SK-N-SH (cell line): ENCODE data around the gene AHCYL1. TPM values are rescaled to one million over a fixed set of nuclear protein-coding genes. Genes with fewer than 3 reads are reported as not detected.

ENCODE experiments used
- CTCF ChIA-PET: fragments of 300-600, 350-600 bp; formaldehyde crosslinking; extraction: SDS; loops from one replicate; lab custom pipeline; 2021; lab: Yijun Ruan, JAX
- POLR2A ChIA-PET: fragments of 350-600 bp; sonication (Branson Sonifier 250); formaldehyde crosslinking; extraction: SDS; loops from one replicate; lab custom pipeline; 2020; ENCODE audit warnings: antibody characterized with exemption, inconsistent platforms; lab: Yijun Ruan, JAX
- DNase-seq: peaks from one replicate; pipeline ENCODE4 v3.0.0; 2012
- H2AFZ ChIP-seq: fragments of 200-600 bp; sonication (generic); 2 replicates; pipeline ENCODE4 v1.8.1; 2016; ENCODE audit warnings: antibody characterized with exemption, mild to moderate bottlenecking, low read depth
- H3F3A ChIP-seq: fragments of 200-600 bp; sonication (generic); replicated peaks from 2 replicates; pipeline ENCODE3; 2016; ENCODE audit warnings: antibody characterized with exemption, mild to moderate bottlenecking; ENCODE audit not compliant: insufficient read depth
- H3K27ac ChIP-seq, 2 experiments: fragments of 200-500 bp in 1 of 2; fragments of 200-600 bp in 1 of 2; sonication (Bioruptor generic) in 1 of 2; sonication (generic), shearing (Covaris generic) in 1 of 2; 2 replicates each; pipeline versions ENCODE4 v1.5.1 to v1.6.1; 2014 to 2016; ENCODE audit warnings: low read depth in 2 of 2, inconsistent platforms in 1 of 2, low read length in 1 of 2, mild to moderate bottlenecking in 1 of 2, mixed read lengths in 1 of 2
- H3K27me3 ChIP-seq: fragments of 200-600 bp; sonication (generic), shearing (Covaris generic); 2 replicates; pipeline ENCODE4 v1.6.1; 2016; ENCODE audit warnings: mixed run types; ENCODE audit not compliant: insufficient read depth
- H3K36me3 ChIP-seq, 2 experiments: fragments of 200-500 bp in 1 of 2; fragments of 200-600 bp in 1 of 2; sonication (Bioruptor generic) in 1 of 2; sonication (generic) in 1 of 2; replicated peaks in 1 of 2; 2 replicates each; pipeline versions ENCODE3 to v1.5.1; 2014 to 2016; ENCODE audit warnings: low read length in 1 of 2, mild to moderate bottlenecking in 1 of 2; ENCODE audit not compliant: insufficient read depth in 2 of 2, control insufficient read depth in 1 of 2
- H3K4me1 ChIP-seq, 2 experiments: fragments of 200-500 bp in 1 of 2; fragments of 200-600 bp in 1 of 2; sonication (Bioruptor generic) in 1 of 2; sonication (generic), shearing (Covaris generic) in 1 of 2; 2 replicates each; pipeline versions ENCODE4 v1.5.1 to v1.6.1; 2014 to 2016; ENCODE audit warnings: low read depth in 1 of 2, low read length in 1 of 2, mixed run types in 1 of 2; ENCODE audit not compliant: insufficient read depth in 2 of 2, control insufficient read depth in 1 of 2
- H3K4me2 ChIP-seq: fragments of 200-600 bp; sonication (generic), shearing (Covaris generic); 2 replicates; pipeline ENCODE4 v1.6.1; 2017; ENCODE audit warnings: mixed run types
- H3K4me3 ChIP-seq, 2 experiments: fragments of 200-500 bp in 1 of 2; fragments of 200-600 bp in 1 of 2; sonication (Bioruptor generic) in 1 of 2; sonication (generic), shearing (Covaris generic) in 1 of 2; 2 replicates each; pipeline versions ENCODE4 v1.5.1 to v1.8.1; 2014 to 2016; ENCODE audit warnings: low read depth in 2 of 2, inconsistent platforms in 1 of 2, low read length in 1 of 2, mild to moderate bottlenecking in 1 of 2, mixed read lengths in 1 of 2, moderate library complexity in 1 of 2
- H3K79me2 ChIP-seq: fragments of 200-600 bp; sonication (generic); 2 replicates; pipeline ENCODE4 v1.8.1; 2017; ENCODE audit warnings: mild to moderate bottlenecking; ENCODE audit not compliant: insufficient read depth
- H3K9ac ChIP-seq: fragments of 200-600 bp; sonication (generic); 2 replicates; pipeline ENCODE4 v1.6.1; 2017; ENCODE audit warnings: mixed run types
- H3K9me2 ChIP-seq: fragments of 200-600 bp; sonication (generic); 2 replicates; pipeline ENCODE4 v1.6.1; 2017; ENCODE audit warnings: mixed run types
- H3K9me3 ChIP-seq: fragments of 200-600 bp; sonication (generic); 2 replicates; pipeline ENCODE4 v1.6.1; 2017; ENCODE audit warnings: mixed run types, mild to moderate bottlenecking, moderate library complexity
- H4K20me1 ChIP-seq: fragments of 200-600 bp; sonication (generic); 2 replicates; pipeline ENCODE4 v1.6.1; 2017; ENCODE audit warnings: mild to moderate bottlenecking, mixed run types; ENCODE audit not compliant: insufficient read depth
- EP300 ChIP-seq, 2 experiments: IDR thresholded peaks; 2 replicates each; pipeline versions ENCODE4 v1.4.0 to v1.6.1; 2012; ENCODE audit warnings: borderline replicate concordance in 1 of 2, low read depth in 1 of 2, low read length in 1 of 2
- EZH2phosphoT487 ChIP-seq: fragments of 200-600 bp; sonication (generic); IDR thresholded peaks from 2 replicates; pipeline ENCODE4 v1.6.1; 2017; ENCODE audit warnings: low read depth, mixed run types, mild to moderate bottlenecking, antibody characterized with exemption, moderate library complexity, borderline replicate concordance
- FOSL2 ChIP-seq: IDR thresholded peaks from 2 replicates; pipeline ENCODE4 v1.4.0; 2012; ENCODE audit warnings: low read depth, mild to moderate bottlenecking, moderate library complexity, borderline replicate concordance
- FOXJ3 ChIP-seq: sonication (generic); formaldehyde crosslinking; IDR thresholded peaks from 2 replicates; pipeline ENCODE4 v1.5.1; 2020; ENCODE audit warnings: mild to moderate bottlenecking, missing genetic modification reagents
- GABPA ChIP-seq: IDR thresholded peaks from 2 replicates; pipeline ENCODE4 v1.4.0; 2012; ENCODE audit warnings: low read depth, mild to moderate bottlenecking
- GATA2 ChIP-seq: sonication (generic); formaldehyde crosslinking; IDR thresholded peaks from 2 replicates; pipeline ENCODE4 v1.5.0; 2020; ENCODE audit warnings: mild to moderate bottlenecking, missing genetic modification reagents
- JUND ChIP-seq: IDR thresholded peaks from 2 replicates; pipeline ENCODE4 v1.4.0; 2012
- MEF2A ChIP-seq: IDR thresholded peaks from 2 replicates; pipeline ENCODE4 v1.4.0; 2012; ENCODE audit warnings: low read depth, borderline replicate concordance
- MXI1 ChIP-seq: IDR thresholded peaks from 2 replicates; pipeline ENCODE4 v1.6.1; 2012; ENCODE audit warnings: mild to moderate bottlenecking, low read depth, low read length, improper control_type of control experiment
- NFIC ChIP-seq: IDR thresholded peaks from 2 replicates; pipeline ENCODE4 v1.4.0; 2012; ENCODE audit warnings: borderline replicate concordance
- PBX3 ChIP-seq: IDR thresholded peaks from 2 replicates; pipeline ENCODE4; 2012
- REST ChIP-seq: IDR thresholded peaks from 2 replicates; pipeline ENCODE4 v1.6.1; 2012; ENCODE audit warnings: mild to moderate bottlenecking, low read depth, low read length, moderate library complexity
- RFX5 ChIP-seq: IDR thresholded peaks from 2 replicates; pipeline ENCODE4 v1.6.1; 2012; ENCODE audit warnings: mild to moderate bottlenecking, improper control_type of control experiment, low read length
- SIN3A ChIP-seq: IDR thresholded peaks from 2 replicates; pipeline ENCODE4 v1.6.1; 2012; ENCODE audit warnings: low read depth, mild to moderate bottlenecking, low read length, moderate library complexity, borderline replicate concordance
- TCF12 ChIP-seq: IDR thresholded peaks from 2 replicates; pipeline ENCODE4 v1.4.0; 2012
- TEAD4 ChIP-seq: IDR thresholded peaks from 2 replicates; pipeline ENCODE4 v1.4.0; 2012; ENCODE audit warnings: mild to moderate bottlenecking, borderline replicate concordance; ENCODE audit not compliant: insufficient read depth
- YY1 ChIP-seq: IDR thresholded peaks from 2 replicates; pipeline ENCODE4 v1.4.0; 2012; ENCODE audit warnings: low read depth, mild to moderate bottlenecking
- ZBTB33 ChIP-seq: IDR thresholded peaks from 2 replicates; pipeline ENCODE4 v1.4.0; 2012; ENCODE audit warnings: low read depth, borderline replicate concordance
- WGBS: methylation state at CpG from one replicate; pipeline ENCODE4 v1.1.6; 2017; ENCODE audit warnings: low lambda C conversion rate; 5-methylcytosine and 5-hydroxymethylcytosine counted together
- polyA plus RNA-seq, 3 experiments: library from polyadenylated mRNA; depleted of rRNA; stranded (reverse); fragments of >200 nt; gene quantifications; 2 replicates each; pipeline ENCODE4 v1.2.3, GENCODE V29; 2012

The AHCYL1 gene
- polyA plus RNA-seq, 1 of the 3 experiments (the other 2 are of a cell fraction): 39.7 TPM

- Histone ChIP-seq H3K4me1 (peaks cover 22 to 49% of the 10 kb centered on the region in 2 experiments; a peak in 3 of 4 replicates), H3K4me3 (no peak overlapping the region), H3K9ac (no peak overlapping the region), H3K27ac (peak overlapping the region; percentile 12 to 91; a peak in 3 of 4 replicates), H3K9me2 (no peaks in the 10 kb centered on the region), H4K20me1 (no peaks in the 10 kb centered on the region), H3K36me3 (peaks cover 64 to 91% of the 10 kb centered on the region in 2 experiments), H3K4me2 (no peak overlapping the region), H3K27me3 (no peaks in the 10 kb centered on the region), H3F3A (peaks cover 13% of the 10 kb centered on the region), H2AFZ (no peak overlapping the region), H3K9me3 (no peaks in the 10 kb centered on the region), H3K79me2 (no peaks in the 10 kb centered on the region)
- TF ChIP-seq MXI1 (peak; percentile 73; the same call in 1 of the 2 replicates), EP300 (IDR thresholded peaks at IDR 0.05; ENCODE audit: borderline replicate concordance in 1 of 2, low read depth in 1 of 2, low read length in 1 of 2) (0 out of 4 replicates have a peak, but pooled peaks of 1 of the 2 experiments have one; percentile 52), FOSL2 (no peak), REST (no peak), RFX5 (0 out of 2 replicates have a peak, but pooled peaks have one; percentile 5), GATA2 (CRISPR knock-in tag) (peak; percentile 18; the same call in 1 of the 2 replicates), MEF2A (no peak), YY1 (no peak), GABPA (no peak), TCF12 (no peak), ZBTB33 (no peak), EZH2phosphoT487 (no peak), FOXJ3 (CRISPR knock-in tag) (peak; percentile 64; the same call in 1 of the 2 replicates), SIN3A (no peak), PBX3 (0 out of 2 replicates have a peak, but pooled peaks have one; percentile 8), TEAD4 (no peak), NFIC (peak; percentile 38; the same call in 1 of the 2 replicates), JUND (no peak)
- ChIA-PET POLR2A (interaction anchor here (0.7 to 2.2 kb wide), 9 partner anchors 8 to 57 kb away, joined by 3 to 16 read pairs (median 4); partner anchors contain the start of gene STRIP1), CTCF (interaction anchor here (0.6 to 42.0 kb wide), 18 partner anchors 9 to 289 kb away, joined by 3 to 1768 read pairs (median 6); partner anchors contain the start of genes AHCYL1, RBM15, STRIP1 and UBL4B)
- 67% methylated on average over 11 of the region's 11 CpGs for WGBS
- peak; percentile 81 for DNase-seq
Measured at GRCh38 chr1:110049801-110050601, 65.4 kb downstream of the AHCYL1 start.
